GM12892 (cell line): ENCODE data around the gene SCUBE1.

ENCODE experiments used
- DNase-seq: peaks from one replicate; pipeline ENCODE4 v3.0.0; 2011; ENCODE audit not compliant: insufficient read length
- FAIRE-seq: peaks from 2 replicates; lab custom pipeline; 2011; peaks lifted over from hg19 to GRCh38; lab: Jason Lieb, UNC
- POLR2A ChIP-seq: IDR thresholded peaks from 2 replicates; pipeline ENCODE4 v1.6.1; 2011; ENCODE audit warnings: low read depth, low read length, control low read depth
- POLR2AphosphoS5 ChIP-seq: IDR thresholded peaks from 2 replicates; pipeline ENCODE4 v1.6.1; 2011; ENCODE audit warnings: low read depth, low read length, control low read depth
- TAF1 ChIP-seq: IDR thresholded peaks from 2 replicates; pipeline ENCODE4 v1.6.1; 2011; ENCODE audit warnings: low read depth, mild to moderate bottlenecking, control low read depth, low read length, borderline replicate concordance

SCUBE1 gene

DNA sequence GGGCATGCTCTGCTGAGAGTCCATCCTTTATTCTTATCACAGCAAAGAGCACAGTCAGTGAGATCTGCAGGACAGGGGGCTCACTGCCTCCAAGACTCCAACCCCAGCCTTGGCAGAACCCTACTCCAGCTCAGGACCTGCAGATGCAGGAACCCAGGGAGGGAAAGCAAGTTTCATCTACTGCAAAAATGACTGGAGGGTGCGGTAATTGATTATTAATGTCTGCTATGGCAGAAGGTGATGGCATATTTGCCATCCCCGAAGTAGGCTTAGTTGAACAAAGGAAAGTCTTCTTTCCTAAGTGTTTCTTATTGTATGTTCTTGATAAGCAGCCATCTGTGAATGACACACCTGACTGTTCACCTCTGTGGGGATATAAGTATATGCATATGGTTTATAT, 9.2 kb downstream of the SCUBE1 start:
- no peak for DNase-seq
- TF ChIP-seq TAF1 (no peak), POLR2AphosphoS5 (no peak), POLR2A (no peak)

DNA sequence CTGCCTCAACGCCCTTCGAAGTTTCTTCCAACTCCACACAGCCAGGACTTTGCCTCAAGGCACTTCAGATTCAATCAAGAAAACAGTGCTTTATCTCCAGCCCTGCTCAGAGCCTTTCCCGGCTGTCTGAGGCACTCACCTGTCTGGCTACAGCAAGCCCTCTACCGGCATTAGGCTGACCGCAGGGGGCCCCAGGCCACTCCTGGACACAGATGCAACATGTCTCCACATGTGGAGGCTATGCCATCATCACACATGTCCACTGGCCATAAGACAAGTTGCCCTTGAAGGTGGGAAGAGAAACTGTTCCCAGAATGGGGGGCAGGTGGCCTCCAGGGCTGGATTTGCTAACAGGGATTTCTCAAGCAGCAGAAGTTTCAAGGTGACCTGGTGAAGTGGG, 10.0 kb downstream of the SCUBE1 start:
- DNase-seq (no peak), FAIRE-seq (no peak)
- TF ChIP-seq POLR2A (no peak), TAF1 (no peak), POLR2AphosphoS5 (no peak)

More for the DNA sequence above, 9.2 kb downstream of the SCUBE1 start:
- no peak for FAIRE-seq

DNA sequence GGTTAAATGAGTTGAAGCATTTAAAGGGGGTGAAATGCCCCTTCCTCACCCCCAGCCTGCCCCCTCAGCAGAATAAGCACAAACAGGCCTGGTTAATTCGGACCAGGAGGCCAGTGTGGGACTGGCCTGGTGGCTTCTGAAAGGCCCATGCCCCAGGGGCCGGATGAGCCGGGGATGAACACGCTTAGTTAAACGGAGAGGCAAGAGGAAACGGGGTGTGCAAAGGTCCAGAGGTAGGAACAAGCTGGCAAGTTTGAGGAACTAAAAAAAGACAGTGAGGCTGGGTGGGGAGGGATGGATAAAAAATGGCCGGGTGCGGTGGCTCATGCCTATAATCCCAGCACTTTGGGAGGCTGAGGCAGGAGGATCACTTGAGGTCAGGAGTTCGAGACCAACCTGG, 11.5 kb downstream of the SCUBE1 start:
- TF ChIP-seq POLR2A (no peak), TAF1 (no peak), POLR2AphosphoS5 (no peak)
- DNase-seq (no peak), FAIRE-seq (no peak)

DNA sequence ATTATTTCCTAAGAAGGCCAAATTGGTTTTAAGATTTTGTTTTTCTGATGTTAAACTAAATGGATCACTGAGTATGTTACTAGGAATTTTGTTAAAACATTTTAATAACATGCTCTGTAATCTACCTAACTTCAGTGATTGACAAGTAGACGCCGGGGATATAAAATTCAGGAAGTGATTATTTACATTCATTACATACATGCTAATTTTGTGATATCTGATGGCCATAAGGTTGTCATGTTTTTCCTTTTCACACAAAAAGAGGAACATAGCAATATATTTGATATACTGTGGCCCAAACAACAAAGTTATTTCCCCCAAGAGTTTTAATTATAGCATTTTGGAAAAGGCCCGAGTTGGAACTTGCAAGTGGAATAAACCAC, 12.1 kb downstream of the SCUBE1 start:
- DNase-seq, result no peak
- TF ChIP-seq POLR2AphosphoS5 (no peak), POLR2A (no peak), TAF1 (no peak)
- no peak for FAIRE-seq

DNA sequence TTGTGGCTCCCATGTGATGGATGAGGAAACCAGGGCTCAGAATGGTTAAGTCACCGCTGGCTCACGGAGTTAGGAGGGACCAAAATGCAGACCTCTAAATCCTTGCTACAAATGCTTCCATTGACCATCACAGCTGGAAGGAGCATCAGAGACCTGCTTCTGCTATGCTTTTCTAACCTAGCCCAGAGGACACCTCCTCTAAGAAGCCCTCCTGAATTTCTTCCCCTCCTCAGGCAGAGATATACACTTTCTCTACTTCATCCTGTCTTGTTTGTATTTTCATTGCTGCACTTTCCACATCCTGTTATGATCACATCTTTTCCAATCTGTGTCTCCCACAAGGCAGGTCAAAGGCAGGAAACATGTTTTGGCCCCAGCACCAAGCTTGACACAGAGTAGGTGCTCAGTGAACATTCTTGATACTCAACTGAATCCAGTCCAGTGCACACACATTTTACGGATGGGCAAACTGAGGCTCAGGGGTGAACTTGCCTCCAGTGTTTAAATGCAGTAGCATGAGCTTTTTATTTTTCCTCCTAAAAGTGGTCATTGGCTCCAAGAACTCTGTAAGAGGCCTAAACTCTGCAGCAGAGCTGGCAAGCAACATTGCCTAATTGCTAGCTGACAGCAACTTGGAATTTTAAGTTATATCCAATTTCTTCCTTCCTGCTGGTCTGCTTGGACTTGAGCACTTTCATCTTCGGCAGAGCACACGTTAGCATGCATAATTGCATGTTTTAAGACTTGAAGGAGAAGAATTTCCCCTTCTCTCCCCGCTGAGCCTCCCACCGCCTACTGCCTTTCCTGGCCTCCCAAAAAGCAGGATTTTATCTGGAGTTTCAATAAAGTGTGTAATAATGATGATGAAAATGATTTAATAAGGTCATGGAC, 12.7 kb downstream of the SCUBE1 start:
- TF ChIP-seq POLR2A, result no peak
- TF ChIP-seq POLR2AphosphoS5, result no peak
- TF ChIP-seq TAF1, result no peak
- no peak for FAIRE-seq
- DNase-seq, result no peak

DNA sequence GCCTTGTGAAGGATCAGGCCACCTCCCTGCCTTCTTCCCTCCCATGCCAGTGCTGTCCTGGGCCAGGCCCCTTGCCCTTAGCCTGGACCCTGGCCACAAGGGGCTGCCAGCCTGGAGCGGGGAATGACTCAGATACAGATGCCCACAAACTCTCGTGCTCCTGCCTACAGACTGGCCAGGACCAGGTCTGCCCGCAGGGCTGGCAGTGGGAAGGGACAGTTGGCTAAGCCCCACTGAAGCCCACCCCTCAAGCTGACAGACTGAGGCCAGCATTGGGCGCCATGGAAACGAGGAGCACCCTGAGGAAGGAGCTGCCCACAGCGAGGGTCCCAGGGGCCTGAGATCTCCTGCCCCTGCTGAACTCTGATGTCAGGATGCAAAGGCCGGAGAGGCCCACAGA, 14.1 kb downstream of the SCUBE1 start:
- TF ChIP-seq POLR2AphosphoS5 (no peak), TAF1 (no peak), POLR2A (no peak)
- DNase-seq, result no peak
- FAIRE-seq, result no peak

DNA sequence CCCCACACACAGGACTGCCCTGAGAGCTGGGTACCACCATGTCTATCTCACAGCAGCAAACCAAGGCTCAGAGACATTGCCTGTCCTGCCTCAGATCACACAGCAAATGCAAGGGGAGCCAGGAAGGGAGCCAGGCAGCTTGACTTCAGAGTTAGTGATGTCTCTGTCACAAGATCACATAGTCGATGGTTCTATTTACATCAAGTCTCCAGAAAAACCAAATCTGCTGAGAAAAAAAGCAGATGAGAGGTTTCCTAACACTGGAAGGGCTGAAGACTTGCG, 16.1 kb downstream of the SCUBE1 start:
- TF ChIP-seq POLR2AphosphoS5 (no peak), TAF1 (no peak), POLR2A (no peak)
- FAIRE-seq (no peak), DNase-seq (no peak)

DNA sequence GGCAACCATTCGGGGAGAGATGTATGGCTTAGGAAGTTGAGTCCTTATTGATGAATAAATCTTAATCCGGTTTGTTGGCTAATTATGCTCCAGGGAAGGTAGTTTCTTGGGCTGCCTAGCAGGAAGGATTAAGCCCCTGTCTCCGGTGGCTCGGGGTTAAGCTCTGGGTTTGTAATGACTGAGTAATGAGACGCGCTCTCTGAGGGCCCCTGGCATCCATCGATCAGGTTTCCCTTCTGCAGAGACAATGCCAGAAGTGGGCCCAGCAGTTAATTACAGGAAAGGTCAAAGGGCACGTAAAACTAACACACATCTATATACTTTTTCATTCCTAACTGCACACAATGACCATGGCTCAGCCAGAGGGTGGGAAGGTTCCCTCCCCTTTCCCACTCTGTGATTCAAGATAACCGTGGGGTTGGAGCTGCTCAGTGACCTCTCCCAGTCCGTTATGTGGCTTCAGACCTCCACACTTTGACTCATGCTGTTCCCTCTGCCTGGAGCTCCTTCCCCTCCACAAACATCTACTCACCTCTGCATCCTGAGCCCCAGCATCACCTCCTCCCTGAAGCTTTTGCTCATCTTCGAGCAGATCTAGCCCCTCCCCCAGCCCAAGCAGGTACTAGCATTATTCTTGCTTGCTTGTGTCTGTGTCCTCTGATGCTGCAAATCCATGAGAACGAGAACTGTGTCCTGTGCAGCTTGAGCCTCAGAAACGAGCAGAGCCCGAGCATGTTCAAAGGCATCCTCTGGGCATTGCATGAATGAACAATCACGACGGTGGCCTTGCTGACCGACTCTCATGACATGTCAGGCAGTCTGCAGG, 16.6 kb downstream of the SCUBE1 start:
- DNase-seq (no peak), FAIRE-seq (no peak)
- TF ChIP-seq TAF1, result no peak

DNA sequence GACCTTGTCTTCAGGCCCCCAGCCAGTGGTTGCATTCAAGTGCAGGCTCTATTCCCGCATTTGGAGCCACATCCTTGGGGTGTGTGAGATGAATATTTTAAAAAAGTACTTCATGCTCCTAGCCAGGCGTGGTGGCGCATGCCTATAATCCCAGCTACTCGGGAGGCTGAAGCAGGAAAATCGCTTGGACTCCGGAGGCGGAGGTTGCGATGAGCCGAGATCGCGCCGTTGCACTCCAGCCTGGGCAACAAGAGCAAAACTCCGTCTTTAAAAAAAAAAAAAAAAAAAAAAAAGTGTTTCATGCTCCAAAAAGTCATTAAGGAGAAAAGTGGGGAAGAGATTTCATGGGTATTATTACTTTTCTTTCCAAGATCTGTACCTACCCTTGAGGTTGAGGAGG, 18.0 kb downstream of the SCUBE1 start:
- FAIRE-seq, result no peak
- TF ChIP-seq POLR2AphosphoS5 (no peak), POLR2A (no peak), TAF1 (no peak)
- DNase-seq, result no peak

DNA sequence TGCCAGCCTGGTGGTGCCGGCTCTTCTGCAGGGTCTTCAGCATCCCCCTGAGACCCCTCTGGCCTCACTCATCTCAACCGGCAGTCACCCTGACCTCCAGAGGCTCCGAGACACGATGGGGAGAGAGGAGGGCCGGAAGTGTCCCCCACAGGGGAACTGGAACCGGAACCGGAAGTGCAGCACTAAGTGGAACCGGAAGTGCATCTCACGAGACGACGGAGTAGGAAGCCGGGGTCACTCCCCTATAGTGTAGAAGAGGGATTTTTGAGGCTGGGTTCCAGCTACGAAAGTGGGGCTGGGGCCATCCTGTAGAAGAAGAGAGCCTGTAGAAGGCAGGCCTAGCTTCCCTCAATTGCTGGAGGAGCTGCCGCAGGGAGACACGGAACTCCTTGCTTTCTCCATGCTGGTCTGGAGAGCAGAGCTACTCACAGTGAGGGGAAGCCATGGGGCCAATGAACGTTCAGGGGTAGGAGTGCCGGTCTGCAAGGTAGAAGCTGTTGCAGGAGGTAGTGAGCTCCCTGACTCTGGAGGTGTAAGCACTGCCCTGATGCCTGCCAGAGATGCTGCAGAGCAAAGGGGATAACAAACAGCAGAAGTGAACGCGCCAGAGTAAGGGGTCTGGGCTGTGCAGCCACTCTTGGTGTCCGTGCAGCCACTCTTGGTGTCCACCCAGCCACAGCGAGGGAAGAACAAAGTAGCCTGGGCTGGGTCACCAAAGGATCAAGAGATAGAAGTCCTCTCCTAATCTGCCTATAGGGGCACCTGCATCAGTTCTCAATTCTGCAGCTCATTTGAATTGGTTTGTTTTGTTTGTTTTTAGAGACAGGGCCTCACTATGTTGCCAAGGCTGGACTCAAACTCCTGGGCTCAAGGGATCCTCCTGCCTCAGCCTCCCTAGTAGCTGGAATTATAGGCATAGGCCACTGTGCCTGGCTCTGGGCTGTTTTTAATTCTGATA, 21.9 kb downstream of the SCUBE1 start:
- no peak for FAIRE-seq
- no peak for TF ChIP-seq TAF1
- no peak for TF ChIP-seq POLR2A
- TF ChIP-seq POLR2AphosphoS5, result no peak

DNA sequence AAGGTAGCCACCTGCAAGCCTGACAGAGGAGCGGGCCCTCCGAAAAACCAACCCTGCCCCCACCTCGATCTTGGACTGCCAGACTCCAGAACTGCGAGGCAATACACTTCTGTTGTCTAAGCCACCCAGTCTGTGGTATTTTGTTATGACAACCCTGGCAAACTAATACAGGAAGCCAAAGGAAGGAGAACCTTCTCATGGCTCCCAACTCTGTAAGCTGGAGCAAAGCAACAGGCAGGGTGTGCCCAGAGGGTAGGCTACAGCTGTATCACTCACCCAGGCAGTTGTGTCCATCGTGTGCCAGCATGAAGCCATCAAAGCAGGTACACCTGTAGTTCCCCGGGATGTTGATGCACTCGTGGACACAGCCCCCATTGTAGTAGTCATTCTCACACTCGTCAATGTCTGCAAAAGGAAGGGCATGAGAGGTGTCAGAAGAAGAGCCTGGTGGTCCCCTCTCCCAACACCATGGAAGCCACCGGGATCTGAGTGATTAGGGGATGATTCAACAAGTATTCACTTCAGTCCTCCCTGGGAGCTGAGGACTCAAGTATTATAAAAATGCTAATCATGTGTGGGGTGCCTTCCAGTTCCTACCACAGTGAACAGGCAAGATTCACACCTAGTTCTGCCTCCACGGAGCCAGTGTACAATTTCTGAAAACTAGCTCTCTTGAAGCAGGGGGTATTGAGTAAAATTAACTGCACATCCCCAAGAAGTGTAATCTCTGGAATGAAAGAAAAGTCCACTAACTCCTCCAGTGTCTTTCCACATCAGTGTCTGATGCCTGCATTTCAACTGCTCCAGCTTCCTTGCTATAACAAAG, 23.3 kb downstream of the SCUBE1 start:
- TF ChIP-seq POLR2AphosphoS5 (no peak), POLR2A (no peak), TAF1 (no peak)
- DNase-seq, result no peak
- no peak for FAIRE-seq

More for the DNA sequence above, 21.9 kb downstream of the SCUBE1 start:
- no peak for DNase-seq
